ENCODE data around the gene POLR3B. TPM values are rescaled to one million over a fixed set of nuclear protein-coding genes. Genes with fewer than 3 reads are reported as not detected.

Gene POLR3B
- 7.9 TPM for polyA plus RNA-seq (2012; ENCODE audit: insufficient read depth, insufficient read length, low read depth)

GRCh38 chr12:106357549-106358395, at the start of gene POLR3B:
Gene POLR3B, plus strand, starts transcription at chr12:106357748. Its CDS starts 132 bp downstream, at chr12:106357880.
- Histone ChIP-seq H3K4me1 (no peaks in the 10 kb centered on the region), H3K4me3 (ENCODE audit: low read depth, low read length) (peak within 1 kb of the TSS; percentile 93), H3K36me3 (no peaks in the 10 kb centered on the region), H3K27me3 (no peaks in the 10 kb centered on the region), H3K9me3 (no peaks in the 10 kb centered on the region)
- peak; percentile 96 for DNase-seq
- peak; percentile 92 for TF ChIP-seq CTCF (IDR thresholded peaks at IDR 0.05; ENCODE audit: low read depth, low read length)

- H3K4me3 ChIP-seq (ENCODE audit: low read depth, low read length) = no peak overlapping the region
- TF ChIP-seq CTCF (IDR thresholded peaks at IDR 0.05; ENCODE audit: low read depth, low read length) = no peak
- DNase-seq = no peak
- no peaks in the 10 kb centered on the region for H3K4me1 ChIP-seq
- H3K9me3 ChIP-seq = no peaks in the 10 kb centered on the region
- H3K27me3 ChIP-seq = peaks cover 3% of the 10 kb centered on the region; the same call in 1 of the 2 replicates
- H3K36me3 ChIP-seq = no peaks in the 10 kb centered on the region
Measured at GRCh38 chr12:106308121-106308520, 49.4 kb upstream of the POLR3B start.

GRCh38 chr12:106308611-106309010, 48.9 kb upstream of the POLR3B start:
- Histone ChIP-seq H3K4me1 (no peaks in the 10 kb centered on the region), H3K4me3 (ENCODE audit: low read depth, low read length) (no peak overlapping the region)
- TF ChIP-seq CTCF (IDR thresholded peaks at IDR 0.05; ENCODE audit: low read depth, low read length) = no peak

GRCh38 chr12:106309671-106310505, 47.7 kb upstream of the POLR3B start:
- no peak for DNase-seq
- TF ChIP-seq CTCF (IDR thresholded peaks at IDR 0.05; ENCODE audit: low read depth, low read length) = no peak
- no peaks in the 10 kb centered on the region for H3K9me3 ChIP-seq
- no peaks in the 10 kb centered on the region for H3K4me1 ChIP-seq
- H3K36me3 ChIP-seq = no peaks in the 10 kb centered on the region
- peaks cover 3% of the 10 kb centered on the region; the same call in 1 of the 2 replicates for H3K27me3 ChIP-seq
- H3K4me3 ChIP-seq (ENCODE audit: low read depth, low read length) = no peak overlapping the region

More at GRCh38 chr12:106308611-106309010, 48.9 kb upstream of the POLR3B start:
- Histone ChIP-seq H3K27me3 (peaks cover 3% of the 10 kb centered on the region; the same call in 1 of the 2 replicates), H3K36me3 (no peaks in the 10 kb centered on the region), H3K9me3 (no peaks in the 10 kb centered on the region)
- no peak for DNase-seq

GRCh38 chr12:106310687-106311086, 46.9 kb upstream of the POLR3B start:
- Histone ChIP-seq H3K36me3 (no peaks in the 10 kb centered on the region), H3K9me3 (no peaks in the 10 kb centered on the region), H3K27me3 (peaks cover 3% of the 10 kb centered on the region; the same call in 1 of the 2 replicates), H3K4me3 (ENCODE audit: low read depth, low read length) (no peak overlapping the region), H3K4me1 (no peaks in the 10 kb centered on the region)
- DNase-seq = no peak
- no peak for TF ChIP-seq CTCF (IDR thresholded peaks at IDR 0.05; ENCODE audit: low read depth, low read length)

Data from BE2C (cell line).